ENCODE results near the gene ABLIM1. TPM values are rescaled to one million over a fixed set of nuclear protein-coding genes. Genes with fewer than 3 reads are reported as not detected.

The ABLIM1 gene
- total and polyA plus RNA-seq, 2 of the 13 experiments (the other 11 are each of a cell fraction or from before 2014, with no cell fraction given): 59.4 to 92.7 TPM

DNA sequence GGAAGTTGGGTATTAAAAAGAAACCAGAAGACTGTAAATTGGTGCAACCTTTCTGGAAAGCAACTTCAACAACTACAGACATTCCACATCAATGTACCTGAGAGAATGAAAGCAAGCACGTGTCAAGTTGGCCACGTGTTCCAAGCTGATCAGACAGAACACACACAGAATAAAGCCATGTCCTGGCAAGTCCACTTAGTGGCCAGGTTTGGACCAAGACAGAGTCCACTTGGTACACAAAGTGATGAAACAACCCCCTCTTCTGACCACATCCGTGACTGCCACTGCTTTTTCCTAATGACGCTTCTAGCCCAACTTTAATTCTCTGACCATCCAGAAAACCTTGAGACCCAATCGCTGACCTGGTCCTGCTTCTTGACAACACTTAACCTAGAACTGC is 109.4 kb downstream of the ABLIM1 start (continued):
- TF ChIP-seq SOX6 (IDR thresholded peaks at IDR 0.05) (no peak), SOX6 (CRISPR knock-in tag; IDR thresholded peaks at IDR 0.05) (peak; percentile 46; the same call in 1 of the 2 replicates), ZNF101 (CRISPR knock-in tag; IDR thresholded peaks at IDR 0.05; ENCODE audit: borderline replicate concordance, low read depth) (no peak), XBP1 (CRISPR knock-in tag; IDR thresholded peaks at IDR 0.05) (no peak)

DNA sequence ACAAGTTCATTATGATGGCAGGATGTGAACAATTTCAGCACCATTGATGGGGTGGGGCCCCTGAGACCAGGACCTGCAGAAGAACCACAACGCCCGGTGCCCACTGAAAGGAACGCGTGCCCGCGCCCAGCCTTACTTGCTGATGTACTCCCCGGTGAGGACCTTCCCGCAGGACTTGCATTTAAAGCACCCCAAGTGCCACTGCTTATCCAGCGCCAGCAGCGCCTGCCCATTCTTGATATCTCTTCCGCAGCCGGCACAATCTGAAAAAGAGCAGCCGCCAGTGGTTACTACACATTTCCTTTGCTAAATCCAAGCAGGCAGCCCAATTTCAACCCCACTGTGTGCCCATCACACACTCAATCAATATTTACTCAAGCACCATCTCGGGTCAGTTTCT is 110.6 kb downstream of the ABLIM1 start:
- WGBS (ENCODE audit: low lambda C conversion rate): 93% methylated on average over 10 of the region's 14 CpGs
- no peak overlapping the region for H2AFZ ChIP-seq (ENCODE audit: low read length)
- POLR2A ChIA-PET: no interaction called here
- no peaks in the 10 kb centered on the region for H3K79me2 ChIP-seq (ENCODE audit: insufficient read depth, low read length)
- no peak for FAIRE-seq
- DNase-seq (ENCODE audit: low spot score): no peak
- no peak overlapping the region for H3K4me3 ChIP-seq (replicated peaks in 1 of 3; ENCODE audit: insufficient read depth in 1 of 3, low read depth in 2 of 3, low read length in 3 of 3)
- intact Hi-C loops (cut with micrococcal nuclease; ENCODE audit: unreplicated experiment): no loop called here
- no peak overlapping the region for H3K4me2 ChIP-seq (ENCODE audit: low read depth, low read length)
- no peaks in the 10 kb centered on the region for H4K20me1 ChIP-seq (ENCODE audit: insufficient read depth, low read length)
- H3K4me1 ChIP-seq (ENCODE audit: insufficient read depth, low read length): peaks cover 19% of the 10 kb centered on the region
- no peaks in the 10 kb centered on the region for H3K27me3 ChIP-seq (ENCODE audit: control insufficient read depth in 1 of 2, insufficient read depth in 2 of 2, low read length in 2 of 2)
- H3K36me3 ChIP-seq (replicated peaks in 1 of 2; ENCODE audit: control insufficient read depth in 1 of 2, insufficient read depth in 2 of 2, low read length in 2 of 2): no peaks in the 10 kb centered on the region
- CTCF ChIA-PET (ENCODE audit: low intra/inter-chr PET ratio, low total read pairs): interaction anchor here (1.2 to 4.2 kb wide), 2 partner anchors 76 to 147 kb away, joined by 5 to 57 read pairs; no protein-coding TSS in a partner anchor
- H3K9me3 ChIP-seq (ENCODE audit: low read length): no peaks in the 10 kb centered on the region
- in situ Hi-C loops (cut with HindIII; ENCODE audit: extremely low pct_ligation_motif_present, low pct_unique_long_range_greater_than_20kb): loop anchor here (5.0 kb wide), 2 partner anchors 75 to 240 kb away; no protein-coding TSS in a partner anchor
- no peak for ATAC-seq
- no TSS peak for BruUV-seq (replicated peaks)
- no peak overlapping the region for H3K27ac ChIP-seq (ENCODE audit: extremely low read length, insufficient read depth, low read length)
- no peak overlapping the region for H3K9ac ChIP-seq (ENCODE audit: insufficient read depth, low read depth, low read length)
- no peak for TF ChIP-seq KLF6 (CRISPR knock-in tag; IDR thresholded peaks at IDR 0.05)
- TF ChIP-seq ZNF335 (CRISPR knock-in tag; IDR thresholded peaks at IDR 0.05): no peak
- TF ChIP-seq, protein P1, sequence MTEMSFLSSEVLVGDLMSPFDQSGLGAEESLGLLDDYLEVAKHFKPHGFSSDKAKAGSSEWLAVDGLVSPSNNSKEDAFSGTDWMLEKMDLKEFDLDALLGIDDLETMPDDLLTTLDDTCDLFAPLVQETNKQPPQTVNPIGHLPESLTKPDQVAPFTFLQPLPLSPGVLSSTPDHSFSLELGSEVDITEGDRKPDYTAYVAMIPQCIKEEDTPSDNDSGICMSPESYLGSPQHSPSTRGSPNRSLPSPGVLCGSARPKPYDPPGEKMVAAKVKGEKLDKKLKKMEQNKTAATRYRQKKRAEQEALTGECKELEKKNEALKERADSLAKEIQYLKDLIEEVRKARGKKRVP (CRISPR knock-in tag; IDR thresholded peaks at IDR 0.05): no peak
- TF ChIP-seq, protein P2, sequence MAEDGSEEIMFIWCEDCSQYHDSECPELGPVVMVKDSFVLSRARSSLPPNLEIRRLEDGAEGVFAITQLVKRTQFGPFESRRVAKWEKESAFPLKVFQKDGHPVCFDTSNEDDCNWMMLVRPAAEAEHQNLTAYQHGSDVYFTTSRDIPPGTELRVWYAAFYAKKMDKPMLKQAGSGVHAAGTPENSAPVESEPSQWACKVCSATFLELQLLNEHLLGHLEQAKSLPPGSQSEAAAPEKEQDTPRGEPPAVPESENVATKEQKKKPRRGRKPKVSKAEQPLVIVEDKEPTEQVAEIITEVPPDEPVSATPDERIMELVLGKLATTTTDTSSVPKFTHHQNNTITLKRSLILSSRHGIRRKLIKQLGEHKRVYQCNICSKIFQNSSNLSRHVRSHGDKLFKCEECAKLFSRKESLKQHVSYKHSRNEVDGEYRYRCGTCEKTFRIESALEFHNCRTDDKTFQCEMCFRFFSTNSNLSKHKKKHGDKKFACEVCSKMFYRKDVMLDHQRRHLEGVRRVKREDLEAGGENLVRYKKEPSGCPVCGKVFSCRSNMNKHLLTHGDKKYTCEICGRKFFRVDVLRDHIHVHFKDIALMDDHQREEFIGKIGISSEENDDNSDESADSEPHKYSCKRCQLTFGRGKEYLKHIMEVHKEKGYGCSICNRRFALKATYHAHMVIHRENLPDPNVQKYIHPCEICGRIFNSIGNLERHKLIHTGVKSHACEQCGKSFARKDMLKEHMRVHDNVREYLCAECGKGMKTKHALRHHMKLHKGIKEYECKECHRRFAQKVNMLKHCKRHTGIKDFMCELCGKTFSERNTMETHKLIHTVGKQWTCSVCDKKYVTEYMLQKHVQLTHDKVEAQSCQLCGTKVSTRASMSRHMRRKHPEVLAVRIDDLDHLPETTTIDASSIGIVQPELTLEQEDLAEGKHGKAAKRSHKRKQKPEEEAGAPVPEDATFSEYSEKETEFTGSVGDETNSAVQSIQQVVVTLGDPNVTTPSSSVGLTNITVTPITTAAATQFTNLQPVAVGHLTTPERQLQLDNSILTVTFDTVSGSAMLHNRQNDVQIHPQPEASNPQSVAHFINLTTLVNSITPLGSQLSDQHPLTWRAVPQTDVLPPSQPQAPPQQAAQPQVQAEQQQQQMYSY (CRISPR knock-in tag; IDR thresholded peaks at IDR 0.05): no peak
- TF ChIP-seq, protein P3, sequence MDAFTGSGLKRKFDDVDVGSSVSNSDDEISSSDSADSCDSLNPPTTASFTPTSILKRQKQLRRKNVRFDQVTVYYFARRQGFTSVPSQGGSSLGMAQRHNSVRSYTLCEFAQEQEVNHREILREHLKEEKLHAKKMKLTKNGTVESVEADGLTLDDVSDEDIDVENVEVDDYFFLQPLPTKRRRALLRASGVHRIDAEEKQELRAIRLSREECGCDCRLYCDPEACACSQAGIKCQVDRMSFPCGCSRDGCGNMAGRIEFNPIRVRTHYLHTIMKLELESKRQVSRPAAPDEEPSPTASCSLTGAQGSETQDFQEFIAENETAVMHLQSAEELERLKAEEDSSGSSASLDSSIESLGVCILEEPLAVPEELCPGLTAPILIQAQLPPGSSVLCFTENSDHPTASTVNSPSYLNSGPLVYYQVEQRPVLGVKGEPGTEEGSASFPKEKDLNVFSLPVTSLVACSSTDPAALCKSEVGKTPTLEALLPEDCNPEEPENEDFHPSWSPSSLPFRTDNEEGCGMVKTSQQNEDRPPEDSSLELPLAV (CRISPR knock-in tag; conservative IDR thresholded peaks at IDR 0.05; ENCODE audit: low read depth): no peak
- TF ChIP-seq ZNF136 (CRISPR knock-in tag; IDR thresholded peaks at IDR 0.05; ENCODE audit: low read depth): no peak
- TF ChIP-seq, protein P4, sequence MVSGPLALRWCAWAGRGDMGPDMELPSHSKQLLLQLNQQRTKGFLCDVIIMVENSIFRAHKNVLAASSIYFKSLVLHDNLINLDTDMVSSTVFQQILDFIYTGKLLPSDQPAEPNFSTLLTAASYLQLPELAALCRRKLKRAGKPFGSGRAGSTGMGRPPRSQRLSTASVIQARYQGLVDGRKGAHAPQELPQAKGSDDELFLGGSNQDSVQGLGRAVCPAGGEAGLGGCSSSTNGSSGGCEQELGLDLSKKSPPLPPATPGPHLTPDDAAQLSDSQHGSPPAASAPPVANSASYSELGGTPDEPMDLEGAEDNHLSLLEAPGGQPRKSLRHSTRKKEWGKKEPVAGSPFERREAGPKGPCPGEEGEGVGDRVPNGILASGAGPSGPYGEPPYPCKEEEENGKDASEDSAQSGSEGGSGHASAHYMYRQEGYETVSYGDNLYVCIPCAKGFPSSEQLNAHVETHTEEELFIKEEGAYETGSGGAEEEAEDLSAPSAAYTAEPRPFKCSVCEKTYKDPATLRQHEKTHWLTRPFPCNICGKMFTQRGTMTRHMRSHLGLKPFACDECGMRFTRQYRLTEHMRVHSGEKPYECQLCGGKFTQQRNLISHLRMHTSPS (CRISPR knock-in tag; IDR thresholded peaks at IDR 0.05; ENCODE audit: low read depth): no peak
- TF ChIP-seq ZNF713 (CRISPR knock-in tag; IDR thresholded peaks at IDR 0.05): no peak
- TF ChIP-seq ZNF652 (CRISPR knock-in tag; IDR thresholded peaks at IDR 0.05; ENCODE audit: borderline replicate concordance, low read depth): no peak
- no peak for TF ChIP-seq CHD2 (IDR thresholded peaks at IDR 0.05; ENCODE audit: low read depth, low read length)
- TF ChIP-seq, protein P5, sequence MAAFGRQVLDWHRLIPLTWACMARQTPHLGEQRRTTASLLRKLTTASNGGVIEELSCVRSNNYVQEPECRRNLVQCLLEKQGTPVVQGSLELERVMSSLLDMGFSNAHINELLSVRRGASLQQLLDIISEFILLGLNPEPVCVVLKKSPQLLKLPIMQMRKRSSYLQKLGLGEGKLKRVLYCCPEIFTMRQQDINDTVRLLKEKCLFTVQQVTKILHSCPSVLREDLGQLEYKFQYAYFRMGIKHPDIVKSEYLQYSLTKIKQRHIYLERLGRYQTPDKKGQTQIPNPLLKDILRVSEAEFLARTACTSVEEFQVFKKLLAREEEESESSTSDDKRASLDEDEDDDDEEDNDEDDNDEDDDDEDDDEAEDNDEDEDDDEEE (CRISPR knock-in tag; IDR thresholded peaks at IDR 0.05): no peak

Data from HepG2 (cell line).